ENCODE results near the gene CDC42SE2.
A peak's percentile ranks its signal among the peaks of the same experiment; 100 is the strongest.
"Not testable (repeated sequence)": the region's sequence is repeated elsewhere in the genome, so short reads cannot be mapped to it uniquely, and the experiment has no call there.

CDC42SE2 gene

DNA sequence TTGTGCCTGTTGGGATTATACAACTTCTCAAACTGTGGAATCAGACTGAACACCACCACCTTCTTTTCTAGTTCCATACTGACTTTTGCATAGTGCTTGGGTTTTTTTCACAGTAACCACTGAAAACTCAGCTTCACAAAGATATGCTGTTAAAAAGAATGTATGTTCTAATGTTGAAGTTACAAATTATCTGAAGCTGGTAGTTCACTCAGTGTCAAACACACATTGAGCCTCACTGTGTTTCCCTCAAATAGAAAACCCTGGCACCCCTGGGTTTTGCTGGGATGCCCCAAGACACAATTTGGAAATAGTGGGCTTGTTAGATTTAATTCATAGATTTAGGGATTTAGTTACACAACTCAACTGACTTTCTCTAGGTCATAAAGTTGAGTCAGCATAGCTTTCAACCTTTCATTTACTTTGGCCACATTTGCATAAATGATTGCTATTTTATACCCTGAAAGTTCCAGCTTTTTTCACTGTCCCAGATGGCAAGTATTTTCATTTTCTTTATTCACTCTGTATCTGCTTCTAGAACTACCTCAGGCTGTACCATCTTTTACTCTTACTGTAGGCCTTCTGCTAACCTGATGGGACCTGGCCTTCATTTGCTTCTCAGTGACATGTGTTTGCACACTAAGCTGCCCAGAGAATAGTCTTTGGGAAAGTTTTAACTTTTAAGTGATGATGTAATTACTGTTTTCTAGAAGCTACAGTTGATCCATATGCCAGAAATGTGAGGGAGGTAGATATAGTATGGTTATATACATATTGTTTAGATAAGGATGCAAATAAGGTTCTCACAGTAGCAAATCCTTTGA, 115.1 kb downstream of the CDC42SE2 start:
- peak; percentile 8 for DNase-seq (ENCODE audit: low read depth)
- no peak overlapping the region for H3K4me3 ChIP-seq (ENCODE audit: low read length)
- no peak for TF ChIP-seq CTCF (IDR thresholded peaks at IDR 0.05; ENCODE audit: insufficient read depth, low read depth, low read length, missing control alignments)

GRCh38 chr5:131379723-131380122, 115.9 kb downstream of the CDC42SE2 start:
- DNase-seq (ENCODE audit: low read depth): peak; percentile 58
- TF ChIP-seq CTCF (IDR thresholded peaks at IDR 0.05; ENCODE audit: insufficient read depth, low read depth, low read length, missing control alignments): no peak
- H3K4me3 ChIP-seq (ENCODE audit: low read length): no peak overlapping the region

- not testable (repeated sequence) for H3K4me3 ChIP-seq (ENCODE audit: low read length); DNase-seq (ENCODE audit: low read depth)
These were observed 116.4 kb downstream of the CDC42SE2 start for GRCh38 chr5:131380238-131380637.

- TF ChIP-seq CTCF (IDR thresholded peaks at IDR 0.05; ENCODE audit: insufficient read depth, low read depth, low read length, missing control alignments): no peak
- no peak for DNase-seq (ENCODE audit: low read depth)
- H3K4me3 ChIP-seq (ENCODE audit: low read length): no peak overlapping the region
These were observed 117.2 kb downstream of the CDC42SE2 start for GRCh38 chr5:131381021-131381420.

GRCh38 chr5:131381777-131382176, 117.9 kb downstream of the CDC42SE2 start:
- no peak for DNase-seq (ENCODE audit: low read depth)
- no peak for TF ChIP-seq CTCF (IDR thresholded peaks at IDR 0.05; ENCODE audit: insufficient read depth, low read depth, low read length, missing control alignments)
- H3K4me3 ChIP-seq (ENCODE audit: low read length): no peak overlapping the region

DNA sequence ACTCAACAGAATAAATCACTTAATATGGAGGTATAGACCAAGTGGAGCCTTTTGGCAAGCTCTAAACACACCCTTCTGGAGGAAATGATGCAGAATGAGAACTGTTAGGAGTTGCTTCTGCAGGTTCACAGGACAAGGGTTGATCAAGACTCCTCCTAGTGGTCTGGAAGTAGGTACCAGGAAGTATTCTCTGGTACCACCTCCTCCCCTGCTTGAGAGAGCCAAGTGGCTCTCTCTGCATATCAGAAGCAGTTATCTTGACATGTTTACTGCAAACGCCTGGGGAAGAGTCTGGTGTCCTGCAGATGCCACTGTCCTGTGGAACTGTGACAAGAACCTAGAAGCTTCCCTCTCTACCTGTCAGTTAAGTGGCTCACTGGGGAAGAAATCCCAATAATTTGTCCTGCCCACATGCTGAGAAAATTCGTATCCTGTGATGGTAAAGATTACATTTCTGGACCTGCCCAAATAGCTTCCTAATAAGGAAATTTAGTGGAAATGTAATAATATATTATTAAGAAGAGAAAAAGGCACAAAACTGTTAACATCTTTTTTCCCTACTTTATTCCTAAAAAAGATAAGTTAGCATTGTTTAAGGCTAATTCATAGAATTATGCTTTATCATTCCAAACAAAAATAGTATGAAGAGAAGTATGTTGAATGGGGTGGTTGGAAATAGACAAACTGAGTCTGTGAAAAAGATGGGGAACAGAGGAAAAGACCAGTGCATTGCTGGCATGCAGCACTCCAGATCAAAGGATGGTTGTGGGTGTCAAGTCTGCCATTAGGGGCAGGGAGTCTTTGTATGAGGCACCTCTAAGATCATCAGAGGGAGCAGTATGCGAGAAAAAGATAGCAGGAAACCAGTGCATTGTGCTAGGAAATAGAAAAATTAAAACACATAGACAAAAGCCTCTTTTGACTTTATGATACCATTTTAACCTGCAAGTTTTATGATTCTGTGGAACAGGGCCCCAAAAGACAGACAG, 118.8 kb downstream of the CDC42SE2 start:
- H3K4me3 ChIP-seq (ENCODE audit: low read length): no peak overlapping the region
- DNase-seq (ENCODE audit: low read depth): peak; percentile 75
- TF ChIP-seq CTCF (IDR thresholded peaks at IDR 0.05; ENCODE audit: insufficient read depth, low read depth, low read length, missing control alignments): peak; percentile 83

DNA sequence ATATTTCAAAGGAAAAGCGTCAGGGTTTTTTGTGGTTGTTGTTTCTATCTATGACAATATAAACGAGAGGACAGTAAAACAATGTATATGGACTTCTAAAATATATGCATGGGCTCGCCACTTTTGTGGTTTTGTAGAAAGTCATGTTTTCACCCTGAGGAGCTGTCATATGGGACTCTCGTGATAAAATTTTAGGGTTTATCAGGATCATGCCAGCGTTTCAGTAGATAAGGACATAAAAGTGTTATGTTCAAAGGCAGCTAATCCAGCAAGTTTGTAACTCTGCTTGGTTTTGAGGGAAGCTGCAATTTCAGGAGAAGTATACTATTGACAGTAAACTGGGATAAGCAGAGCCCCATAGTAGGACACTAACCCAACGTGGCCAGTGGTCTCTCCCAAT, 120.3 kb downstream of the CDC42SE2 start:
- H3K4me3 ChIP-seq (ENCODE audit: low read length): no peak overlapping the region
- no peak for TF ChIP-seq CTCF (IDR thresholded peaks at IDR 0.05; ENCODE audit: insufficient read depth, low read depth, low read length, missing control alignments)
- DNase-seq (ENCODE audit: low read depth): no peak
